GM12878 (cell line): ENCODE data around the gene PADI1. TPM values are rescaled to one million over a fixed set of nuclear protein-coding genes. Genes with fewer than 3 reads are reported as not detected.
A peak's percentile ranks its signal among the peaks of the same experiment; 100 is the strongest.

ENCODE experiments used
- ATAC-seq: fragments of 200-7000 bp; cut with Tn5 transposase; 3 replicates; pipeline ENCODE4 v1.9.1; 2020; ENCODE audit warnings: mild to moderate bottlenecking, moderate library complexity
- BruUV-seq: library from RNA; stranded (reverse); fragments of 400-500 nt; replicated peaks from 2 replicates; lab custom pipeline; 2021; lab: Mats Ljungman, UMichigan
- CTCF ChIA-PET: fragments of 300-600 bp; sonication (Branson Sonifier 250); formaldehyde crosslinking; extraction: SDS; loops from one replicate; lab custom pipeline; 2021; ENCODE audit warnings: inconsistent platforms; lab: Yijun Ruan, JAX
- POLR2A ChIA-PET: fragments of 350-600 bp; formaldehyde crosslinking; extraction: SDS; loops from one replicate; lab custom pipeline; 2021; ENCODE audit warnings: inconsistent platforms; lab: Charles Lee
- RAD21 ChIA-PET: fragments of 300-600 bp; sonication (Branson Sonifier 250); formaldehyde crosslinking; loops from one replicate; lab custom pipeline; 2023; ENCODE audit warnings: antibody characterized with exemption; ENCODE audit not compliant: unreplicated experiment; lab: Charles Lee
- SMC1A ChIA-PET: fragments of 300-600 bp; sonication (Branson Sonifier 250); formaldehyde crosslinking; loops from one replicate; lab custom pipeline; 2023; ENCODE audit not compliant: unreplicated experiment, uncharacterized antibody; lab: Charles Lee
- DNase-seq: peaks from one replicate; pipeline ENCODE4 v3.0.0-alpha.2; 2011; ENCODE audit warnings: low read depth, low spot score
- FAIRE-seq: peaks from 3 replicates; lab custom pipeline; 2011; peaks lifted over from hg19 to GRCh38; lab: Jason Lieb, UNC
- H2AFZ ChIP-seq: 2 replicates; pipeline ENCODE4 v1.6.0; 2011; ENCODE audit warnings: low read depth, low read length, control low read depth; ENCODE audit not compliant: control insufficient read depth
- H3K27ac ChIP-seq: 2 replicates; pipeline ENCODE4 v1.5.1; 2011; ENCODE audit warnings: control low read depth; ENCODE audit not compliant: control insufficient read depth, insufficient read depth
- H3K27me3 ChIP-seq, 2 experiments: replicated peaks in 1 of 2; 2 replicates each; pipeline versions ENCODE4 v1.6.0 to v1.6.1; 2011; ENCODE audit warnings: low read length in 1 of 2; ENCODE audit not compliant: control insufficient read depth in 2 of 2, insufficient read depth in 2 of 2
- H3K36me3 ChIP-seq, 2 experiments: 2 replicates each; pipeline ENCODE4 v1.5.1; 2011; ENCODE audit warnings: low read length in 1 of 2; ENCODE audit not compliant: control insufficient read depth in 2 of 2, insufficient read depth in 2 of 2
- H3K4me1 ChIP-seq: 2 replicates; pipeline ENCODE4 v1.6.1; 2011; ENCODE audit warnings: mild to moderate bottlenecking, low read length, moderate library complexity, mixed read lengths; ENCODE audit not compliant: control insufficient read depth, insufficient read depth
- H3K4me2 ChIP-seq: 2 replicates; pipeline ENCODE4 v1.6.0; 2011; ENCODE audit warnings: control low read depth; ENCODE audit not compliant: control insufficient read depth, insufficient read depth
- H3K4me3 ChIP-seq: fragments of 200-600 bp; sonication (generic); 2 replicates; pipeline ENCODE4 v1.5.1; 2016
- H3K79me2 ChIP-seq: 2 replicates; pipeline ENCODE4 v1.6.0; 2011; ENCODE audit warnings: low read length; ENCODE audit not compliant: control insufficient read depth, insufficient read depth
- H3K9ac ChIP-seq: 2 replicates; pipeline ENCODE4 v1.8.0; 2011; ENCODE audit warnings: low read length, control low read depth, mixed read lengths; ENCODE audit not compliant: control insufficient read depth, insufficient read depth
- H3K9me3 ChIP-seq: replicated peaks from 3 replicates; pipeline ENCODE4 v1.5.1; 2011; ENCODE audit warnings: mild to moderate bottlenecking, low read length; ENCODE audit not compliant: control insufficient read depth, insufficient read depth
- H4K20me1 ChIP-seq: 2 replicates; pipeline ENCODE4 v1.6.0; 2011; ENCODE audit not compliant: control insufficient read depth, insufficient read depth
- ESRRA ChIP-seq: IDR thresholded peaks from 2 replicates; pipeline ENCODE4 v1.6.1; 2012; ENCODE audit warnings: mild to moderate bottlenecking, low read length, improper control_type of control experiment
- ETV6 ChIP-seq, 2 experiments: fragments of 450-650 bp in 1 of 2; IDR thresholded peaks in 1 of 2; conservative IDR thresholded peaks in 1 of 2; 2 replicates each; pipeline ENCODE4 v1.6.1; 2014; ENCODE audit warnings: antibody characterized with exemption in 1 of 2, borderline replicate concordance in 1 of 2, low read depth in 1 of 2, mild to moderate bottlenecking in 1 of 2, moderate library complexity in 1 of 2
- IRF5 ChIP-seq: fragments of 450-650 bp; IDR thresholded peaks from 2 replicates; pipeline ENCODE4 v1.6.1; 2017; ENCODE audit warnings: borderline replicate concordance
- NKRF ChIP-seq: fragments of 450-650 bp; conservative IDR thresholded peaks from 2 replicates; pipeline ENCODE4 v1.6.1; 2017; ENCODE audit warnings: mild to moderate bottlenecking, moderate library complexity
- WRNIP1 ChIP-seq: IDR thresholded peaks from 2 replicates; pipeline ENCODE4 v1.6.1; 2011; ENCODE audit warnings: low read depth, low read length, improper control_type of control experiment, borderline replicate concordance
- ZBTB40 ChIP-seq: fragments of 450-650 bp; IDR thresholded peaks from 2 replicates; pipeline ENCODE4 v1.6.1; 2016; ENCODE audit warnings: mild to moderate bottlenecking, moderate library complexity, borderline replicate concordance
- ZNF217 ChIP-seq: fragments of 450-650 bp; IDR thresholded peaks from 2 replicates; pipeline ENCODE4 v1.6.1; 2017; ENCODE audit warnings: antibody characterized with exemption, mild to moderate bottlenecking
- ZSCAN29 ChIP-seq: fragments of 450-650 bp; IDR thresholded peaks from 2 replicates; pipeline ENCODE4 v1.6.1; 2017; ENCODE audit warnings: mild to moderate bottlenecking, moderate library complexity
- WGBS: methylation state at CpG from one replicate; pipeline ENCODE4 v1.1.6; 2016; ENCODE audit warnings: low lambda C conversion rate; ENCODE audit not compliant: insufficient replicate concordance, insufficient coverage; ENCODE audit errors: missing lambda C conversion rate; 5-methylcytosine and 5-hydroxymethylcytosine counted together
- in situ Hi-C: fragments of 300-500 bp; cut with MboI; formaldehyde crosslinking; loops from 9 replicates; pipeline ENCODE4 v1.14.3; 2018; ENCODE audit warnings: mixed read lengths
- intact Hi-C: fragments of 100-400 bp; cut with micrococcal nuclease; formaldehyde crosslinking; loops from one replicate; pipeline ENCODE4 v1.14.2; 2022; ENCODE audit not compliant: unreplicated experiment
- polyA plus RNA-seq, 11 experiments: library from polyadenylated mRNA; depleted of rRNA in 4 of 11; unstranded in 6 of 11; stranded (reverse) in 5 of 11; fragments of >200 nt; fragmentation: Nextera tagmentation in 4 of 11; fragmentation: Illumina TruSeq in 1 of 11; extraction: Ambion mirVana in 4 of 11; extraction: Trizol in 1 of 11; gene quantifications; 1 replicate in 1 of 11; 2 replicates in 10 of 11; pipeline versions ENCODE4 v1.2.1 to v1.2.3, GENCODE V29; 2011 to 2016; ENCODE audit warnings: inconsistent platforms in 2 of 11, missing spikeins in 2 of 11, low read depth in 1 of 11
- total RNA-seq, 4 experiments: library from RNA; depleted of rRNA in 3 of 4; stranded (reverse); fragments of >200 nt in 3 of 4; fragmentation: Illumina TruSeq in 1 of 4; extraction: Trizol in 1 of 4; gene quantifications; 2 replicates each; pipeline versions ENCODE4 v1.2.1 to v1.2.3, GENCODE V29; 2013 to 2021

Gene PADI1
- total and polyA plus RNA-seq, 10 of the 15 experiments (the other 5 are each of a cell fraction or from before 2014, with no cell fraction given): 0.05 TPM; not detected in 9

GRCh38 chr1:17265950-17266349 lies 61.0 kb downstream of the PADI1 start:
- 32% methylated on average over 4 of the region's 4 CpGs for WGBS
- H2AFZ ChIP-seq: no peak overlapping the region
- H3K9me3 ChIP-seq: no peaks in the 10 kb centered on the region
- no peaks in the 10 kb centered on the region for H3K36me3 ChIP-seq
- FAIRE-seq (no peak), DNase-seq (no peak), ATAC-seq (no peak)
- no peaks in the 10 kb centered on the region for H3K27me3 ChIP-seq
- ChIA-PET SMC1A (no interaction called here), CTCF (no interaction called here), RAD21 (no interaction called here), POLR2A (no interaction called here)
- H3K79me2 ChIP-seq: no peaks in the 10 kb centered on the region
- no peak for TF ChIP-seq ZNF217
- TF ChIP-seq WRNIP1: no peak
- no peak for TF ChIP-seq ESRRA
- no peak for TF ChIP-seq ZSCAN29
- no peak for TF ChIP-seq ETV6 (conservative IDR thresholded peaks at IDR 0.05 in 1 of 2, IDR thresholded peaks at IDR 0.05 in 1 of 2; ENCODE audit: borderline replicate concordance in 1 of 2, low read depth in 1 of 2)
- peak; percentile 73; the same call in 1 of the 2 replicates for TF ChIP-seq ZBTB40
- TF ChIP-seq NKRF: no peak
- no peak for TF ChIP-seq IRF5
- no peaks in the 10 kb centered on the region for H4K20me1 ChIP-seq
- no peak overlapping the region for H3K27ac ChIP-seq
- H3K4me1 ChIP-seq: no peaks in the 10 kb centered on the region
- BruUV-seq: no TSS peak
- in situ Hi-C loops: no loop called here
- no peak overlapping the region for H3K4me3 ChIP-seq
- intact Hi-C loops: no loop called here
- no peak overlapping the region for H3K9ac ChIP-seq
- H3K4me2 ChIP-seq: no peak overlapping the region
